ENCODE measurements around the gene PRRC2B. TPM values are rescaled to one million over a fixed set of nuclear protein-coding genes. Genes with fewer than 3 reads are reported as not detected.
A peak's percentile ranks its signal among the peaks of the same experiment; 100 is the strongest.

The PRRC2B gene
- total RNA-seq, 2 experiments from 2014 or later, result 281 to 303 TPM

- Mint-ChIP-seq H3K27me3 (no peaks in the 10 kb centered on the region), H3K27ac (peak overlapping the region; percentile 83), H3K4me3 (peak overlapping the region; percentile 66), H3K4me1 (peaks cover 93% of the 10 kb centered on the region), H3K36me3 (ENCODE audit: low read depth) (peaks cover 49% of the 10 kb centered on the region), H3K9me3 (no peaks in the 10 kb centered on the region)
- CTCF ChIA-PET, result interaction anchor here (0.6 to 1.6 kb wide), 4 partner anchors 14 to 92 kb away, joined by 3 to 8 read pairs (median 4); no protein-coding TSS in a partner anchor
- POLR2A ChIA-PET, result interaction anchor here (1.6 kb wide), 1 partner anchor 31 kb away, joined by 5 read pairs; no protein-coding TSS in a partner anchor
- DNase-seq, result no peak
Observed at GRCh38 chr9:131404581-131404980, 10.7 kb downstream of the PRRC2B start.

- Mint-ChIP-seq H3K27me3 (no peaks in the 10 kb centered on the region), H3K27ac (peak overlapping the region; percentile 83), H3K4me1 (peaks cover 93% of the 10 kb centered on the region), H3K36me3 (ENCODE audit: low read depth) (peaks cover 48% of the 10 kb centered on the region), H3K4me3 (peak overlapping the region; percentile 66), H3K9me3 (no peaks in the 10 kb centered on the region)
- DNase-seq, result peak; percentile 37
- POLR2A ChIA-PET, result interaction anchor here (1.6 kb wide), 1 partner anchor 32 kb away, joined by 5 read pairs; no protein-coding TSS in a partner anchor
- CTCF ChIA-PET, result interaction anchor here (0.6 to 3.3 kb wide), 5 partner anchors 8 to 92 kb away, joined by 3 to 10 read pairs (median 5); no protein-coding TSS in a partner anchor
Observed at GRCh38 chr9:131404987-131405386, 11.1 kb downstream of the PRRC2B start.

- no peaks in the 10 kb centered on the region for H3K9me3 Mint-ChIP-seq
- ChIA-PET POLR2A (interaction anchor here (1.6 kb wide), 1 partner anchor 32 kb away, joined by 5 read pairs; no protein-coding TSS in a partner anchor), CTCF (interaction anchor here (0.7 to 3.3 kb wide), 5 partner anchors 9 to 55 kb away, joined by 3 to 10 read pairs (median 5); no protein-coding TSS in a partner anchor)
- H3K27me3 Mint-ChIP-seq, result no peaks in the 10 kb centered on the region
- H3K36me3 Mint-ChIP-seq (ENCODE audit: low read depth), result peaks cover 48% of the 10 kb centered on the region
- H3K4me3 Mint-ChIP-seq, result peak overlapping the region; percentile 66
- H3K4me1 Mint-ChIP-seq, result peaks cover 93% of the 10 kb centered on the region
- peak overlapping the region; percentile 83 for H3K27ac Mint-ChIP-seq
- DNase-seq, result no peak
Observed at GRCh38 chr9:131405428-131405827, 11.5 kb downstream of the PRRC2B start.

GRCh38 chr9:131405858-131406537 is 12.1 kb downstream of the PRRC2B start:
- H3K27ac Mint-ChIP-seq, result peak overlapping the region; percentile 83
- peak overlapping the region; percentile 66 for H3K4me3 Mint-ChIP-seq
- H3K4me1 Mint-ChIP-seq, result peaks cover 93% of the 10 kb centered on the region
- H3K9me3 Mint-ChIP-seq, result no peaks in the 10 kb centered on the region
- DNase-seq, result peak; percentile 39
- CTCF ChIA-PET, result interaction anchor here (1.4 to 3.3 kb wide), 6 partner anchors 7 to 56 kb away, joined by 3 to 12 read pairs (median 6); no protein-coding TSS in a partner anchor
- POLR2A ChIA-PET, result interaction anchor here (1.6 kb wide), 1 partner anchor 33 kb away, joined by 5 read pairs; no protein-coding TSS in a partner anchor
- peaks cover 44% of the 10 kb centered on the region for H3K36me3 Mint-ChIP-seq (ENCODE audit: low read depth)
- H3K27me3 Mint-ChIP-seq, result no peaks in the 10 kb centered on the region

GRCh38 chr9:131406563-131407436 is 12.9 kb downstream of the PRRC2B start:
- H3K9me3 Mint-ChIP-seq, result no peaks in the 10 kb centered on the region
- peak overlapping the region; percentile 83 for H3K27ac Mint-ChIP-seq
- peaks cover 94% of the 10 kb centered on the region for H3K4me1 Mint-ChIP-seq
- POLR2A ChIA-PET, result interaction anchor here (1.5 kb wide), 1 partner anchor 10 kb away, joined by 4 read pairs; no protein-coding TSS in a partner anchor
- H3K4me3 Mint-ChIP-seq, result peak overlapping the region; percentile 66
- H3K36me3 Mint-ChIP-seq (ENCODE audit: low read depth), result peaks cover 42% of the 10 kb centered on the region
- no peaks in the 10 kb centered on the region for H3K27me3 Mint-ChIP-seq
- no peak for DNase-seq
- CTCF ChIA-PET, result interaction anchor here (0.6 to 3.3 kb wide), 7 partner anchors 8 to 1352 kb away, joined by 3 to 12 read pairs (median 5); no protein-coding TSS in a partner anchor

GRCh38 chr9:131407717-131408195 is 13.9 kb downstream of the PRRC2B start:
- Mint-ChIP-seq H3K4me3 (peak overlapping the region; percentile 66), H3K36me3 (ENCODE audit: low read depth) (peaks cover 39% of the 10 kb centered on the region), H3K27ac (peak overlapping the region; percentile 83), H3K27me3 (no peaks in the 10 kb centered on the region), H3K4me1 (peaks cover 91% of the 10 kb centered on the region), H3K9me3 (no peaks in the 10 kb centered on the region)
- peak; percentile 60 for DNase-seq
- CTCF ChIA-PET, result interaction anchor here (0.6 to 3.3 kb wide), 6 partner anchors 9 to 1353 kb away, joined by 3 to 12 read pairs (median 4); no protein-coding TSS in a partner anchor
- POLR2A ChIA-PET, result interaction anchor here (1.5 kb wide), 1 partner anchor 11 kb away, joined by 4 read pairs; no protein-coding TSS in a partner anchor

GRCh38 chr9:131409458-131409992 is 15.6 kb downstream of the PRRC2B start:
- ChIA-PET POLR2A (no interaction called here), CTCF (no interaction called here)
- peak overlapping the region; percentile 66 for H3K4me3 Mint-ChIP-seq
- H3K9me3 Mint-ChIP-seq, result no peaks in the 10 kb centered on the region
- DNase-seq, result no peak
- peaks cover 92% of the 10 kb centered on the region for H3K4me1 Mint-ChIP-seq
- peaks cover 46% of the 10 kb centered on the region for H3K36me3 Mint-ChIP-seq (ENCODE audit: low read depth)
- peak overlapping the region; percentile 83 for H3K27ac Mint-ChIP-seq
- no peaks in the 10 kb centered on the region for H3K27me3 Mint-ChIP-seq

- peak; percentile 65 for DNase-seq
- ChIA-PET CTCF (no interaction called here), POLR2A (no interaction called here)
- Mint-ChIP-seq H3K4me3 (peak overlapping the region; percentile 66), H3K27ac (peak overlapping the region; percentile 83), H3K36me3 (ENCODE audit: low read depth) (peaks cover 45% of the 10 kb centered on the region), H3K4me1 (peaks cover 92% of the 10 kb centered on the region), H3K27me3 (no peaks in the 10 kb centered on the region), H3K9me3 (no peaks in the 10 kb centered on the region)
Observed at GRCh38 chr9:131410044-131410491, 16.2 kb downstream of the PRRC2B start.

GRCh38 chr9:131411719-131412681 is 18.1 kb downstream of the PRRC2B start:
- Mint-ChIP-seq H3K4me3 (no peak overlapping the region), H3K9me3 (no peaks in the 10 kb centered on the region), H3K36me3 (ENCODE audit: low read depth) (peaks cover 46% of the 10 kb centered on the region), H3K27me3 (no peaks in the 10 kb centered on the region), H3K4me1 (peaks cover 92% of the 10 kb centered on the region), H3K27ac (peak overlapping the region; percentile 20)
- POLR2A ChIA-PET, result interaction anchor here (1.5 kb wide), 1 partner anchor 14 kb away, joined by 5 read pairs; no protein-coding TSS in a partner anchor
- DNase-seq, result no peak
- CTCF ChIA-PET, result interaction anchor here (0.6 to 1.2 kb wide), 3 partner anchors 17 to 238 kb away, joined by 3 to 4 read pairs (median 3); no protein-coding TSS in a partner anchor

- CTCF ChIA-PET, result interaction anchor here (0.7 kb wide), 1 partner anchor 240 kb away, joined by 5 read pairs; no protein-coding TSS in a partner anchor
- Mint-ChIP-seq H3K9me3 (no peaks in the 10 kb centered on the region), H3K27ac (no peak overlapping the region), H3K4me1 (peaks cover 95% of the 10 kb centered on the region), H3K4me3 (no peak overlapping the region), H3K27me3 (no peaks in the 10 kb centered on the region), H3K36me3 (ENCODE audit: low read depth) (peaks cover 61% of the 10 kb centered on the region)
- no peak for DNase-seq
- POLR2A ChIA-PET, result no interaction called here
Observed at GRCh38 chr9:131416509-131416908, 22.6 kb downstream of the PRRC2B start.
